Activated CD8-positive, alpha-beta memory T cell treated with anti-CD3 and anti-CD28 coated beads for 36 hours (primary cell): ENCODE results near the gene RPS6KA6. TPM values are rescaled to one million over a fixed set of nuclear protein-coding genes. Genes with fewer than 3 reads are reported as not detected.
"Not testable (repeated sequence)": the region's sequence is repeated elsewhere in the genome, so short reads cannot be mapped to it uniquely, and the experiment has no call there.

Experiments used
- CTCF ChIA-PET: fragments of 350-600 bp; sonication (Branson Sonifier 250); formaldehyde crosslinking; loops from one replicate; lab custom pipeline; 2021; ENCODE audit warnings: antibody characterized with exemption; lab: Charles Lee
- POLR2A ChIA-PET: fragments of 350-600 bp; sonication (Branson Sonifier 250); formaldehyde crosslinking; loops from one replicate; lab custom pipeline; 2021; ENCODE audit warnings: antibody characterized with exemption; lab: Charles Lee
- total RNA-seq, 2 experiments: library from RNA; stranded (reverse); gene quantifications; one replicate each; pipeline ENCODE4 v1.2.3, GENCODE V29; 2021

RPS6KA6 gene
- total RNA-seq, 2 experiments from 2014 or later: 0.17 to 0.38 TPM

GRCh38 chrX:84168095-84168494 is 19.9 kb downstream of the RPS6KA6 start:
- ChIA-PET CTCF (no interaction called here), POLR2A (no interaction called here)

- CTCF ChIA-PET: no interaction called here
- POLR2A ChIA-PET: no interaction called here
Measured at GRCh38 chrX:84165711-84166110, 22.3 kb downstream of the RPS6KA6 start.

GRCh38 chrX:84162401-84162800 is 25.6 kb downstream of the RPS6KA6 start:
- POLR2A ChIA-PET: no interaction called here
- CTCF ChIA-PET: no interaction called here

GRCh38 chrX:84161641-84162040 is 26.4 kb downstream of the RPS6KA6 start:
- ChIA-PET POLR2A (no interaction called here), CTCF (no interaction called here)

- CTCF ChIA-PET: no interaction called here
- POLR2A ChIA-PET: no interaction called here
Measured at GRCh38 chrX:84160736-84161135, 27.3 kb downstream of the RPS6KA6 start.

GRCh38 chrX:84156821-84157220 is 31.2 kb downstream of the RPS6KA6 start:
- ChIA-PET CTCF (no interaction called here), POLR2A (no interaction called here)

- ChIA-PET CTCF (no interaction called here), POLR2A (no interaction called here)
Measured at GRCh38 chrX:84155938-84156337, 32.1 kb downstream of the RPS6KA6 start.

- ChIA-PET CTCF (no interaction called here), POLR2A (no interaction called here)
Measured at GRCh38 chrX:84153538-84153937, 34.5 kb downstream of the RPS6KA6 start.

- CTCF ChIA-PET: no interaction called here
Measured at GRCh38 chrX:84144991-84145390, 43.0 kb downstream of the RPS6KA6 start.

GRCh38 chrX:84144281-84144680 is 43.7 kb downstream of the RPS6KA6 start:
- ChIA-PET CTCF (no interaction called here), POLR2A (no interaction called here)

More at GRCh38 chrX:84144991-84145390, 43.0 kb downstream of the RPS6KA6 start:
- POLR2A ChIA-PET: no interaction called here

- ChIA-PET POLR2A (no interaction called here), CTCF (no interaction called here)
Measured at GRCh38 chrX:84133023-84133422, 55.0 kb downstream of the RPS6KA6 start.

- POLR2A ChIA-PET: no interaction called here
- CTCF ChIA-PET: no interaction called here
Measured at GRCh38 chrX:84123585-84123984, 64.4 kb downstream of the RPS6KA6 start.

GRCh38 chrX:84118769-84119168 is 69.2 kb downstream of the RPS6KA6 start:
- POLR2A ChIA-PET: no interaction called here
- CTCF ChIA-PET: no interaction called here

GRCh38 chrX:84118315-84118714 is 69.7 kb downstream of the RPS6KA6 start:
- ChIA-PET CTCF (no interaction called here), POLR2A (no interaction called here)

GRCh38 chrX:84108584-84108983 is 79.4 kb downstream of the RPS6KA6 start:
- POLR2A ChIA-PET: no interaction called here
- CTCF ChIA-PET: no interaction called here

GRCh38 chrX:84099120-84099519 is 88.9 kb downstream of the RPS6KA6 start:
- CTCF ChIA-PET: no interaction called here

GRCh38 chrX:84079479-84080197 is 108.4 kb downstream of the RPS6KA6 start:
- CTCF ChIA-PET, POLR2A ChIA-PET: not testable (repeated sequence)

More at GRCh38 chrX:84099120-84099519, 88.9 kb downstream of the RPS6KA6 start:
- POLR2A ChIA-PET: no interaction called here

GRCh38 chrX:84078991-84079390 is 109.0 kb downstream of the RPS6KA6 start:
- POLR2A ChIA-PET: no interaction called here

GRCh38 chrX:84064814-84065213 is 123.2 kb downstream of the RPS6KA6 start:
- POLR2A ChIA-PET: no interaction called here
- CTCF ChIA-PET: no interaction called here

More at GRCh38 chrX:84078991-84079390, 109.0 kb downstream of the RPS6KA6 start:
- CTCF ChIA-PET: no interaction called here

- CTCF ChIA-PET: no interaction called here
- POLR2A ChIA-PET: no interaction called here
Measured at GRCh38 chrX:84064164-84064563, 123.8 kb downstream of the RPS6KA6 start.

GRCh38 chrX:84047339-84047738 is 140.7 kb downstream of the RPS6KA6 start:
- CTCF ChIA-PET: no interaction called here
- POLR2A ChIA-PET: no interaction called here
